Right renal cortex interstitium (tissue), 3 donors: Measurements from ENCODE around the gene C4BPB. TPM values are rescaled to one million over a fixed set of nuclear protein-coding genes. Genes with fewer than 3 reads are reported as not detected.

Experiments
- DNase-seq, 3 donors: peaks; one replicate each; pipeline ENCODE4 v3.0.0-alpha.2; 2013; ENCODE audit warnings: low read depth in 3 of 3, low spot score in 2 of 3
- polyA plus RNA-seq, 3 donors: library from polyadenylated mRNA; unstranded; fragments of 120-200 nt; gene quantifications; one replicate each; pipeline ENCODE4 v1.2.1, GENCODE V29; 2013; ENCODE audit not compliant: insufficient read length in 3 of 3

C4BPB gene
- polyA plus RNA-seq, 3 donors = 0.10 to 0.35 (median 0.21) TPM

- DNase-seq = no peak
Observed at GRCh38 chr1:207058878-207059867, 29.5 kb upstream of the C4BPB start.

GRCh38 chr1:207059881-207060280 is 28.8 kb upstream of the C4BPB start:
- DNase-seq = no peak

GRCh38 chr1:207060596-207060995 is 28.1 kb upstream of the C4BPB start:
- no peak for DNase-seq

- DNase-seq = no peak
Observed at GRCh38 chr1:207062058-207062457, 26.6 kb upstream of the C4BPB start.

DNA sequence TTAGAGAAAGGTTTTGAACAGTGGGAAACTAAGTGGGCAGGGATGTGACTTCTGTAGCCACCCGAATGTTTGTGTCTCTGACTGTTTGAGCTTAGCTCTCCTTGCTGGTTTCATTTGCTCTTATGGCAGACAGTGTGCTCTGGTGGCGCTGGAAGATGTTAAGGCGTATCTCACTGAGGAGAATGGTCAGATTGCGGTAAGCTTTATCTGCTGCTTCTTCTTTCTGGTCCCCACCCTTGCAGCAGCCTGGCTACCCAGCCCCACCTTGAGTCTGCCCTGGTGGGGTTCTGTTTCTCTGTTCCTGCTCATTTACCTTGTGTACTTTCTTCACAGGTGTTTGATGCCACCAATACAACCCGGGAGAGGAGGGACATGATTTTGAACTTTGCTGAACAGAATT is 25.6 kb upstream of the C4BPB start:
- DNase-seq = no peak

GRCh38 chr1:207064561-207064960 is 24.1 kb upstream of the C4BPB start:
- DNase-seq = no peak

GRCh38 chr1:207067185-207067584 is 21.5 kb upstream of the C4BPB start:
- DNase-seq = no peak

GRCh38 chr1:207067665-207068064 is 21.0 kb upstream of the C4BPB start:
- DNase-seq = no peak

DNA sequence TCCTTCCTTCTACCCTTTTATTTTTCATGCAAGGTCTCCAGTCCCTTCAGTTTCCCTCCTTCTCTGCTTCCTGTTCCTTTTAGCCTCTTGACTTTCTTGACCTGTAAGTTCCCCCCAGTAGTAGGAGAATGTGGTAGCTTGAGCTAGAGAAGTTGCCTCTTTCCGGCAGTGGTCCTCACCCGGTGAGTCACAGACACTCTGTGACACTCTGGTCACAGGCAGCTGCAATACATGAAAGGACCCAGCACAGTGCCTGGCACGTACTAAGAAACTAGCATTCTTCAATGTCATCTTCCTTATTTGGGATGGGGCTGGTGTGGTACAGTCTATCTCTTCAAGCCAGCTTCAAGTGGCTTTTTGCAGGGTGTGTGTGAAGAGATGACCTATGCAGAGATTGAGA is 19.6 kb upstream of the C4BPB start:
- DNase-seq = no peak

DNA sequence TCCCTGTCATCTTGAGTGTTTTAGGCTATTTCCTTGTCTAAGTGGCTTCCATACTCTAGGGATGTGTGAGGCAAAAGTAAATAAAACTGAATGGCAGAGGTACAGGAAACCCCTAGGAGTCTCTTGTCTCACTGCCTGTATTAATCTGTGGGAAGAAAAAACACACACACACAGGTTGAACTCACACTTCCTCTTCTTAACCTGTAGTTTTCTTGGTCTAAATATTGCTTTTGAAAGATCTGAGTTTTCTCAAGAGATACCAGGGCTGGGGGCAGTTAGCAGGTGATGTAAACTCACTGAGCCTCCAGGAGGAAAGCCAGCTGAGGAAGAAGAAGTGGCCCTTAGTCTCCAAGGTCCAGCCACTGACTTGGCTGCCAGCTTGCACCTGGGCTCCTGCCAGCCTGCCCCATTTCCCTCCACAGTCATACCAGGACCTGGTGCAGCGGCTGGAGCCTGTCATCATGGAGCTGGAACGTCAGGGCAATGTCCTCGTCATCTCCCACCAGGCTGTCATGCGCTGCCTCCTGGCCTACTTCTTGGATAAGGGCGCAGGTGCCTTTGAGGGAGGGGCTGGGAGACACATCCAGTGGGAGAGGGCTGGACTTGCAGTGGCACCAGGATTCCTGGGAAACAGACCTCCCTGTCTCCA is 18.7 kb upstream of the C4BPB start:
- no peak for DNase-seq

DNA sequence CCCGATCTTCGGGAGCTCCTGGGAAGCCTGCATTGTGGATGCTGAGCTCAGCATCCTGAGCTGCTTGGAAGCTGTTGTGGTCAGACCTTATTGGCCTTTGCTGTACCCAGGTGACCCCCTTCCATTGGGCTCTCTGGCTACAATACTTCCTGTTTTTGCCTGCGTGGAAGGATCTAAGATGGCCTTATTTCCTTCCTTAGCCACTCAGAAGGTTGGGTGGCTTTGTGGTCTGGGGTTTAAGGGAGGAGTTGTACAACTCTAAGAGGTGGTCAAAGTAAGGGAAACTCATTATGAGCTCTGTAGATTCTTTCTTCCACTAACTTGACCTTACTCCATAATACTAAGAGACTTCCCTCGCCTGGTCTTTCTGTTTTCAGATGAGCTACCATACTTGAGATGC is 17.8 kb upstream of the C4BPB start:
- DNase-seq = no peak

DNA sequence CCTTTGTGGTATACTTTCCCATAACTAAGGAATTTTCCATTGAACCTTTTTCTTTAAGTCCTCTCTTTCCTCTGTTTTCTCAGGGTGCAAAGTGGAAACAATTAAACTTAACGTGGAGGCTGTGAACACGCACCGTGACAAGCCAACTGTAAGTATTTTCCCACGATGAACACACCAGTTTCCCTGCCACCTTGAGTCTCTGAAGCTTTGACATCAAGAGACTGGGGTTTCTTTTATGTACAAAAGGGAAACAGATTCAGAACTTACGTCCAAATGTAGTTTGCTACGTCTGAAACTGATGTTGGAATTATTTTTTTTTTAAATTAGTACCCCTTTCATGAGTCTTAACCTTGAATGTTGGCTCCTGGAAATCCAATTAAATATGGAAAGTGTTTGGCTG is 17.2 kb upstream of the C4BPB start:
- no peak for DNase-seq

DNA sequence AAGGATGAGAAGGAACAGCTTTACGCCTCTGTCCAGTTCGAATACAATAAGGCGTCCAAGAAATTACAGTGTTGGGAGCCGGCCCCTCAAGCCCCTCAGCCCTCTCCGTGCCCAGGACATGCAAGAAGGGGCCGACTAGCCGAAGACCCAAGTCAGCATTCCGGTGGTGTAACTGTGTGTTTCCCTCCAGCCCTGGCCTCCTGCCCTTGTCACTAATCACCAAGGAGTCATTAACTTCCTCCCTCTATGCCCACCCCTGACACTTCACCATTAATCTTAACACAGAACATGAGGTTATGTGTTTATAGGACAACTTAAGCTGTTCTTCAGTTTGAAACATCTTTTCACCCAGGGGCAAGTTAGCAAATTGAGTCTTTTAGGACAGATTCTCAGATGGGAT is 16.4 kb upstream of the C4BPB start:
- DNase-seq = no peak

DNA sequence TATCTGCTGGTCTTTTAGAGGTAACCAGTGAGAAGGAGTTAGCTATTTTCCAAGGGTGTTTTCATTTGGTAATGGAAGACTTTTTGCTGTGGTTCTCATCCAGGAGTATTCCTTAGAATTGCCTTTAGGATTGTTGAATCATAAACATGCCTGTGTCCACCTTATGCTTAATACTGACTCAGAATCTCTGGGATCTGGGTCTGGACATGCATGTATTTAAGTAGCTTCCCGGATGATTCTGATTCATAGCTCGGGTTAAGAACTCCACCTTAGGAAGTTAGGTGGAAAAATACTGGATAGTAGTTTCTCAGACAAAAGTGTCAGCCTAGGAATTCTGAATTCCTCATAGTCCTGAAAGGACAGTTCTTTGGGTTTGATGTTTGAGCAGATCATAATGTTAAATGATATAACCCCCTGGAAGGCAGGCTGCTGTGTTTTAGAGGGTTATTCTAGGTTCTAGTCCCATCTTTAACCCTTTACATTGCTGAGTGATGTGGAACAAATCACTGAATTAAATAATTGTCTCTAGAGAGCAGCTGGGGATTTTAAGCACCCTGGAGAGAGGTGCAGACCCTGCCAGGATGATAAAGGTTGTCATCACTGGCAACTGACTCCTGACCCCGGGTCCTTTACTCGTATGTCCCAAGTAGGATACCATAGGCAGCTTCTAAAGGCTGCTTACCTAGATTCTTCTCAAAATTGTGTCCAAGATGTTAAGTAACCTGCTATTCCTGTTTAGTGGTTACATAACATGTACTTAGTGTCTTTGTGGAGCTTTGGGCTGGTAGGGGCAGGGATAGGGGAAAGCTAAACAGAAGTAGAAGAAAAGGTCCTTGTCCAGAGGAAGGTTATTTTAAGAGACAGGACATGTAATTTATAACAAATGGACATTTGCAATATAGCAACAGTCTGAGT is 14.5 kb upstream of the C4BPB start:
- DNase-seq = no peak

- DNase-seq = no peak
Observed at GRCh38 chr1:207076181-207076955, 12.3 kb upstream of the C4BPB start.

DNA sequence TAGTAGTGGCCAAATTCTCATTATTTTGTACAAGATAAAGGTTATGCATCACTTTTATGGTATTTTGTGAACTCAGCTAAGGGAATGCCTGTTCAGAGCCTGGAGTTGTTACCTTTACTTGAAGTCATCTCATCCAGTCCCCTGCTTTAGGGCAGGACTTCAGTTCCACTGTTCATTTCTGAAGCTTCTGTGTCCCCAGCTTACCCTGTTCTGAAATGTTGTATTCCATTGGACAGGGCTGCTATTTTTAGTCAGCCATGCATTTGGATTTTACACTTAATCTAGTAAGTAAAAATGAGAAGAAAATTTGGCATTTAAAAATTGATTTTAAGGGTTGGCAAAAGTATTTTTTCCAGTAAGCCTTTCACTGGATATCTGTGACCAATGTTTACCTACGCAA is 11.6 kb upstream of the C4BPB start:
- DNase-seq = no peak

DNA sequence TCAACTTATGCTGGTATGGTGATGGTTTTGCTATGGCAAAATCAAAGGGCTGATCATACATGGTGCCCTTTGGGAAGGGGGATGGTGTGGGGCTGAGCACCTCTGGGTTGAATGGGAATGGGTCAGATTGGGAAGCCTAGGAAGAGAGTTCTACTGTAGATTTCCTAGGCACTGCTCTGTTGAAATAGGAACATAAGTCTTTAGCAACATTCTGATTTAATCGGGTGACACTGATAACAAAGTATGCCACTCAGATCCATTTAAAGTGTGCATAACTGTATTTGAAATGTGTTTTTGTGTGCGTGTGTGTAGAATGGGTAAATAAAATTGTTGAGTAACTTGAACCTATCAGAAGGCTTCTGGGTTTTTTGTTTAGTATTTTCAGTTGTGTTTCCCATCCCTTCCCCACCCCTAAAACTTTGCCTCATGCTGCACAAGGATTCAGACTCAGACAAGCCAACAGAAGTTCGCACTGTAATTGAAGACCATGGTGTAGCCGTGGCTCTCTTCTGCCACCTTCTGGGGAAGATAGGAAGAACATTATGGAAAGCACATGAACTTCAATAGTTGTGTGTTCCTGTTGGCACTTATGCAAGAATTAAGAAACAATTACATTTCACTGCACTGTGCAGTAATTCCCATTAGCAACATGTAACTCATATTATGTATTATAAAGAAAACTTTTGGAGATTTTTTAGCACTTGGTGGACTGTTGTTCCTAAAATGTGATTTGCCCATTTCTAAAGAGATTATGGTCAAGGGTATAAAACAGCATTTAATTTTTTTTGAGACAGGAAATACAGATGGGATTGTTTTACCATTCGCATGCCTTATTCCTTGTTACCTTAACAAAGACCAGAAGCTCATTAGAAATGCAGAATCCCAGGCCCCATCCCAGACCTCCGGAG is 10.9 kb upstream of the C4BPB start:
- peak in 2 of 3 donors; percentile 67 to 70 for DNase-seq

DNA sequence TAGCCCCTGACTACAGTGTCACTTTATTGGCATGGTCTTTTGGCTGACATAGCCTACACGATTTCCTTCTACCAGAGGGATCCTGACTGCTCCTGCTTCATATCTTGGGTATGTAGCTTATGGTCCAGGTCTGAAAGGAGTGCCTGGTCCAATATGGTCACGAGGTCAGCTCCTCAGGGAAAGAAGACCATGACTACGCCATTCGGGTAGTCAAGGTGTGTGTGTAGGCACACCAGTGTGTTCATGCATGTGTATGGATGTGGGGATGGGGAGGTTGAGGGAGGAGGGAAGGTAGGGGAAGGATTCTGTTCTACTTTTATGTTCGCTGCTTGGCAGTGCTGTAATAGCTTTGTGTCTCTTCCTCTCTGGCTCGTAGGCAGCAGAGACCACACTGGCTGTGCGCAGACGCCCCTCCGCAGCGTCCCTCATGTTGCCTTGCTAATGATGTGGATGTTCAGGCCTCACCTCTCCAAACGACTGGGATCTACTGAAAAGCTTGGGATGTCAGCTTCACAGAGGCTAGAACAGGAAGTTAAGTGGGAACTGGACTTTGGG is 10.0 kb upstream of the C4BPB start:
- no peak for DNase-seq

DNA sequence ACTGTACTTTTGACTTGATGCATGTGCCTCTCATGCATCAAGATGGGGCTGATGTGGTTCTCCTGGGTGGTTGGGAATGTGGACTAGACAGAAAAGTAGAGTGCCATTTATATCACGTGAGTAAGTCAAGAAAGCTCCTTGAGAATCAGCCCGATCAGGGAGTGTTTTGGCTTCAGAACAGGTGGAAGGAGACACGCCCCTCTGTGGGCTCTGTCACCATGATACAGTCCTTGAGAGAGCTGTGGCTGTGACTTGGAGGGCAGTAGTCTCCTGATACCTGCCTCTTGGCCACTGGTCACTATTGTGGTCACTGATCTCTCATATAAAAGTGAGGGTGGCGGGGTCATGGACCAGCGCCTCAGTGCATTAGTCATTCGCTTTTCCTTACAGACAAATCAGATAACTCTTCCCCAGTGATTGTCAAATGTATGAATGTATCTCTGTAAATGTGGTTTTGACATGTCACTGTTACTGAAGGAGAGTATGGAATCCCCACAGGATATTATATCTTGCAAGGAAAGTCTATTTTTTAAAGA is 8.9 kb upstream of the C4BPB start:
- no peak for DNase-seq
